Activated CD4-positive, alpha-beta T cell treated with anti-CD3 and anti-CD28 coated beads, Interleukin-2, Interleukin-4, amounts not matched to agents 100 ng/mL and 50 ng/mL, durations not matched to agents 16 hours and 8 hours (primary cell): ENCODE measurements around the gene DMRTA2.

Experiments used
- DNase-seq: peaks from one replicate; pipeline ENCODE4 v3.0.0-alpha.2; 2020; ENCODE audit warnings: low spot score

The DMRTA2 gene

GRCh38 chr1:50422946-50423669, at the start of gene DMRTA2:
DMRTA2 (minus strand) TSS chr1:50423443; CDS start chr1:50421536, 1,907 bp downstream.
- no peak for DNase-seq

- no peak for DNase-seq
These were observed 48.7 kb upstream of the DMRTA2 start for GRCh38 chr1:50471967-50472366.

- no peak for DNase-seq
These were observed 39.7 kb upstream of the DMRTA2 start for GRCh38 chr1:50462964-50463363.

- DNase-seq, result no peak
These were observed 35.3 kb upstream of the DMRTA2 start for GRCh38 chr1:50458507-50458906.

GRCh38 chr1:50454911-50455310, 31.7 kb upstream of the DMRTA2 start:
- DNase-seq, result no peak

GRCh38 chr1:50453266-50453665, 30.0 kb upstream of the DMRTA2 start:
- DNase-seq, result no peak

- DNase-seq, result no peak
These were observed 29.5 kb upstream of the DMRTA2 start for GRCh38 chr1:50452700-50453099.

GRCh38 chr1:50450861-50451653, 27.8 kb upstream of the DMRTA2 start:
- DNase-seq, result no peak

- no peak for DNase-seq
These were observed 24.7 kb upstream of the DMRTA2 start for GRCh38 chr1:50447961-50448360.

GRCh38 chr1:50441183-50441582, 17.9 kb upstream of the DMRTA2 start:
- no peak for DNase-seq

- DNase-seq, result no peak
These were observed 15.7 kb upstream of the DMRTA2 start for GRCh38 chr1:50438945-50439344.

GRCh38 chr1:50436489-50436888, 13.2 kb upstream of the DMRTA2 start:
- DNase-seq, result no peak

- no peak for DNase-seq
These were observed 6.8 kb upstream of the DMRTA2 start for GRCh38 chr1:50430010-50430405.

GRCh38 chr1:50427818-50428779, 4.9 kb upstream of the DMRTA2 start:
- DNase-seq, result no peak

- DNase-seq, result no peak
These were observed 4.0 kb upstream of the DMRTA2 start for GRCh38 chr1:50427086-50427817.

GRCh38 chr1:50426702-50427085, 3.5 kb upstream of the DMRTA2 start:
- no peak for DNase-seq

- no peak for DNase-seq
These were observed 3.0 kb upstream of the DMRTA2 start for GRCh38 chr1:50426108-50426700.

- no peak for DNase-seq
These were observed 2.3 kb upstream of the DMRTA2 start for GRCh38 chr1:50425376-50426107.

- DNase-seq, result no peak
These were observed 1.7 kb upstream of the DMRTA2 start for GRCh38 chr1:50424884-50425375.
